Hepatic stellate cell (primary cell): ENCODE measurements around the gene ADAP1.
A peak's percentile ranks its signal among the peaks of the same experiment; 100 is the strongest.
"Not testable (repeated sequence)": the region's sequence is repeated elsewhere in the genome, so short reads cannot be mapped to it uniquely, and the experiment has no call there.

Experiments used
- DNase-seq: peaks from one replicate; pipeline ENCODE4 v3.0.0; 2011; ENCODE audit warnings: low spot score

Gene ADAP1

GRCh38 chr7:974820-975681 lies 20.6 kb upstream of the ADAP1 start, which contains the start of gene COX19:
TSS of gene COX19 (minus strand) at chr7:975549. CDS start at chr7:975509, 40 bp downstream.
- DNase-seq: peak; percentile 92

GRCh38 chr7:974172-974571 lies 19.7 kb upstream of the ADAP1 start:
- no peak for DNase-seq

GRCh38 chr7:973312-973711 lies 18.8 kb upstream of the ADAP1 start:
- DNase-seq: no peak

GRCh38 chr7:972676-973309 lies 18.3 kb upstream of the ADAP1 start:
- no peak for DNase-seq

GRCh38 chr7:972110-972509 lies 17.6 kb upstream of the ADAP1 start:
- DNase-seq: no peak

GRCh38 chr7:970744-971143 lies 16.3 kb upstream of the ADAP1 start:
- no peak for DNase-seq

GRCh38 chr7:969403-969802 lies 14.9 kb upstream of the ADAP1 start:
- no peak for DNase-seq

GRCh38 chr7:968205-969105 lies 14.0 kb upstream of the ADAP1 start:
- no peak for DNase-seq

- no peak for DNase-seq
Measured at GRCh38 chr7:967361-968082, 13.0 kb upstream of the ADAP1 start.

GRCh38 chr7:966291-967069 lies 12.0 kb upstream of the ADAP1 start:
- DNase-seq: no peak

GRCh38 chr7:964401-965231 lies 10.1 kb upstream of the ADAP1 start:
- DNase-seq: peak; percentile 87

GRCh38 chr7:963236-964078 lies 9.0 kb upstream of the ADAP1 start:
- no peak for DNase-seq

- DNase-seq: no peak
Measured at GRCh38 chr7:962401-963081, 8.1 kb upstream of the ADAP1 start.

GRCh38 chr7:961546-962400 lies 7.3 kb upstream of the ADAP1 start:
- no peak for DNase-seq

- not testable (repeated sequence) for DNase-seq
Measured at GRCh38 chr7:960972-961371, 6.5 kb upstream of the ADAP1 start.

- DNase-seq: no peak
Measured at GRCh38 chr7:960269-960871, 5.9 kb upstream of the ADAP1 start.

- DNase-seq: not testable (repeated sequence)
Measured at GRCh38 chr7:959740-960139, 5.3 kb upstream of the ADAP1 start.
